Hepatocyte (in vitro differentiated cells): Measurements from ENCODE around the gene COL4A1. TPM values are rescaled to one million over a fixed set of nuclear protein-coding genes. Genes with fewer than 3 reads are reported as not detected.

Experiments
- DNase-seq: peaks from one replicate; pipeline ENCODE4 v3.0.0-alpha.2; 2016; ENCODE audit warnings: low spot score
- H2AFZ ChIP-seq: fragments of 200-600 bp; sonication (generic); 2 replicates; pipeline ENCODE4 v1.6.0; 2016; ENCODE audit warnings: antibody characterized with exemption, mild to moderate bottlenecking
- H3K27ac ChIP-seq: fragments of 200-600 bp; sonication (generic); 2 replicates; pipeline ENCODE4 v1.5.1; 2016; ENCODE audit warnings: mild to moderate bottlenecking
- H3K27me3 ChIP-seq: fragments of 200-600 bp; sonication (generic); 2 replicates; pipeline ENCODE4 v1.6.1; 2016
- H3K36me3 ChIP-seq: fragments of 200-600 bp; sonication (generic); replicated peaks from 2 replicates; pipeline ENCODE4 v1.5.1; 2016; ENCODE audit warnings: low read depth; ENCODE audit not compliant: insufficient read depth
- H3K4me1 ChIP-seq: fragments of 200-600 bp; sonication (generic); 2 replicates; pipeline ENCODE4 v1.5.1; 2016; ENCODE audit warnings: mild to moderate bottlenecking, moderate library complexity; ENCODE audit not compliant: insufficient read depth
- H3K4me2 ChIP-seq: fragments of 200-600 bp; sonication (generic); 2 replicates; pipeline ENCODE4 v1.6.0; 2016
- H3K4me3 ChIP-seq: fragments of 200-600 bp; sonication (generic); 2 replicates; pipeline ENCODE4 v1.5.1; 2016; ENCODE audit warnings: mild to moderate bottlenecking
- H3K79me2 ChIP-seq: fragments of 200-600 bp; sonication (generic); 2 replicates; pipeline ENCODE4 v1.6.0; 2017; ENCODE audit warnings: mild to moderate bottlenecking
- H3K9me2 ChIP-seq: fragments of 200-600 bp; sonication (generic); replicated peaks from 2 replicates; pipeline ENCODE4 v1.6.0; 2017; ENCODE audit warnings: mild to moderate bottlenecking; ENCODE audit not compliant: insufficient read depth
- H3K9me3 ChIP-seq: fragments of 200-600 bp; sonication (generic); 2 replicates; pipeline ENCODE4 v1.5.1; 2016; ENCODE audit warnings: low read depth, mild to moderate bottlenecking
- H4K20me1 ChIP-seq: fragments of 200-600 bp; sonication (generic); 2 replicates; pipeline ENCODE4 v1.6.0; 2016; ENCODE audit warnings: mild to moderate bottlenecking; ENCODE audit not compliant: insufficient read depth, poor library complexity, severe bottlenecking
- CTCF ChIP-seq: fragments of 200-600 bp; sonication (generic); IDR thresholded peaks from 2 replicates; pipeline ENCODE4 v1.5.1; 2016; ENCODE audit warnings: antibody characterized with exemption, mild to moderate bottlenecking; ENCODE audit not compliant: poor library complexity
- EZH2 ChIP-seq: fragments of 200-600 bp; sonication (generic); IDR thresholded peaks from 2 replicates; pipeline ENCODE4 v1.6.1; 2016; ENCODE audit warnings: antibody characterized with exemption, mild to moderate bottlenecking, borderline replicate concordance
- EZH2phosphoT487 ChIP-seq: fragments of 200-600 bp; sonication (generic); IDR thresholded peaks from one replicate; pipeline ENCODE4 v1.6.1; 2018; ENCODE audit warnings: antibody characterized with exemption, mild to moderate bottlenecking, low read depth, moderate library complexity; ENCODE audit not compliant: unreplicated experiment, severe bottlenecking
- WGBS: methylation state at CpG from one replicate; pipeline ENCODE4 v1.1.6; 2016; ENCODE audit warnings: low lambda C conversion rate; ENCODE audit errors: missing lambda C conversion rate; 5-methylcytosine and 5-hydroxymethylcytosine counted together
- polyA plus RNA-seq: library from polyadenylated mRNA; unstranded; fragments of >200 nt; fragmentation: Nextera tagmentation; extraction: Ambion mirVana; gene quantifications from 2 replicates; pipeline ENCODE4 v1.2.1, GENCODE V29; 2016
- total RNA-seq: library from RNA; depleted of rRNA; stranded (reverse); fragments of >200 nt; gene quantifications from 2 replicates; pipeline ENCODE4 v1.2.3, GENCODE V29; 2014

The COL4A1 gene
- total and polyA plus RNA-seq, 2 experiments from 2014 or later = 138 to 269 TPM

DNA sequence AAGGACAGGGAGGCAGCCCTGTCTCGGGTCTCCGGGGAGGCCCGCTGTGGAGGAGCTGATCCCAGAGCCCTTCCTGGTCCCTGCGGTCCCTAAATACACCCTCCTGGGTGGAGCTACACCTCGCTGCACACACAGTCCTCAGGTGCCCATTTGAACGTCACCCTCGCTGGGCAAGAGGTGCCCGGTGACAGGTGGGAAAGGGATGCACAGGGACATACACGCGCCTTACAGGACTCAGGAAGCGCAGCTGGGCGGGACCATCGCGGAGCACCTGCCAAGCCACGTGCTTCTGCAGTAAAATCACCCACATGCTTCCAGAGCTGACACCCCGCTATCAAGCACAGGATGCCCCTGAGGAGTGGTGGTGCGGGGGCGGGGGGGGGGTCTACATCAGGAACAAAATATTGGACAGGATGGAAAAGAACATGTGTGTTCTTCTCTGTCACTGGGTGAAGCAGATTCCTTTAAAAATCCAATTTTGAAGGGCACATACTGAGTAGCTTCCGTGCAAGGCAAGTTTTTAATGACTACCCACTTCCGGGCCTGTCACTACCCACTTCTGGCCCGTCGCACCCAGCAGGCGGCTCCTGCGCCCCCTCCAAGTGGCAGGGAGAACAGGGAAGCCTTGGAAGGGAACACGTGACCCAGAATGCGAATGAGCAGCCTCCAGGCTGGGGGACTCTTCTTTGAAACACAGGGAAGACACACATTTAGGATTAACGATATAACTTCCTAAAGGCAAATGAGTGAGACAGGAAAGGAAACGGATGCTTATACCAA, 78.9 kb downstream of the COL4A1 start:
- H3K27ac ChIP-seq = peak overlapping the region; percentile 23
- 95% methylated on average over 28 of the region's 28 CpGs for WGBS
- no peak overlapping the region for H3K4me2 ChIP-seq
- H3K9me3 ChIP-seq = no peaks in the 10 kb centered on the region
- H3K79me2 ChIP-seq = no peaks in the 10 kb centered on the region
- no peaks in the 10 kb centered on the region for H3K27me3 ChIP-seq
- H3K36me3 ChIP-seq = no peaks in the 10 kb centered on the region
- TF ChIP-seq EZH2phosphoT487 = no peak
- TF ChIP-seq CTCF = no peak
- no peak for TF ChIP-seq EZH2
- DNase-seq = no peak
- H3K4me1 ChIP-seq = peaks cover 5% of the 10 kb centered on the region
- no peak overlapping the region for H3K4me3 ChIP-seq
- H4K20me1 ChIP-seq = no peaks in the 10 kb centered on the region
- H3K9me2 ChIP-seq = no peaks in the 10 kb centered on the region
- no peak overlapping the region for H2AFZ ChIP-seq

DNA sequence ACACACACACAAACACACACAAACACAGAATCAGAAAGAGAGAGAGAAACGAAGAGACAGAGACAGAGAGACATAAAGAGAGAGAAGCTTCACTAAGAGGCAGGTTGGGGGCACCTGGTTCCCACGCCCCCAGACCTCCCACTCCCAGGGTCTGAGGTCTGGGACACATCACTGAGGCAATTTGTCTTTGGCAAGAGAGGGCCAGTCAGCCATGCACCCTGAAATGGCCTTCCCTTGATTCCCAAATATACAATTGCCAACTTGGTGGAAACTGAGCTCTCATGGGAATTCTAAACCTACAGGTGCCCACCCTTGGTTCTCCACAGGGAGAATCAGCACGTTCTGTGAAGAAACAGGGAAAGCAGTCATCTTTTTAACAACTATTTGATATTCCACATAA, 79.5 kb downstream of the COL4A1 start:
- no peaks in the 10 kb centered on the region for H3K36me3 ChIP-seq
- H4K20me1 ChIP-seq = no peaks in the 10 kb centered on the region
- no peak overlapping the region for H3K4me3 ChIP-seq
- no peak overlapping the region for H2AFZ ChIP-seq
- 86% methylated on average over 3 of the region's 3 CpGs for WGBS
- no peaks in the 10 kb centered on the region for H3K27me3 ChIP-seq
- H3K9me2 ChIP-seq = no peaks in the 10 kb centered on the region
- DNase-seq = no peak
- H3K27ac ChIP-seq = no peak overlapping the region
- no peak overlapping the region for H3K4me2 ChIP-seq
- peaks cover 5% of the 10 kb centered on the region for H3K4me1 ChIP-seq
- no peaks in the 10 kb centered on the region for H3K9me3 ChIP-seq
- TF ChIP-seq EZH2 = no peak
- no peak for TF ChIP-seq EZH2phosphoT487
- H3K79me2 ChIP-seq = no peaks in the 10 kb centered on the region

DNA sequence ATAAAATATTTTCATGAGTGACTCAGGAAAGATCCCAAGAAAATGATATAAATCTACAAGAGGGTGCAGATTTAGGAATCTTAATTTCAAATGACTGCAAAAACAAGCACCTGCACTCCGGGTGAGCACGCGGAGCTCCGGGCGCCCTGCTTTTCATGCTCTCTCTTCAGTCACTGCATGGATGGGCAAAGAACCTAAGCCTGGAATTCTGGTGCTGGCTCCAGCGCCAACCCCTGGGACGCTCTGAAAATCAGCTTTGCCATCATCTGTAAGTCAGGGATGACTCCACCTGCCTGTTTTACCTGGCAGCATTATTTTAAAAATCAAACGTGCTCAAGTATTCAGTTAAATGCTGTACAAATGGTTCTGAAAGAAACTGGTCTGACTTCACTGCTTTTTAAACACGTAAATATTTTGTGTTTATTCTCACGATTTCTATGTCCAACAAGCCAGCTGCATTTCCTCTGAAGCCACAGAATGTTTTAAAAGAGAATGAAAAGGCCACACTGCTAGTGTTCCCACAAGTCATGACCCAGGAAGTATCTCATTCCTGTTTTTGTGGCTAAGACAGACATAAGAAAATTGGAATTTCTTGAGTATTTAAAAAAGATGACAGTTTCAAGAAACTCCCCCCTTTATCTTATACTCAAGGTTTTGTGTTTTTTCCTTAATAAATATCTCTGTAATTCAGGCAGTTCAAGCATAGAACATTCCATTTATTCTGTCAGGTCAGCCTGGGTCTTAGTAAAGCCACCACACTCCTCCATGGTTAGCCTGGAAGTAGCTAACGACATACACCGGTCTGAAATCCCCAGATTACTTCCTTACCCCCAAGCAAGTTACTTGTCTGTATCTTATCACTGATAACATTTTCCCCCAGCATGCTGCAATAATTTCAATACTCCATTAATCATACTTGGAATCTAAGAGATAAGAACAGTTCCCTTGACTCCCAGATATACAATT, 81.1 kb downstream of the COL4A1 start:
- Histone ChIP-seq H3K9me2 (no peaks in the 10 kb centered on the region), H3K9me3 (no peaks in the 10 kb centered on the region), H3K4me1 (peaks cover 8% of the 10 kb centered on the region), H3K36me3 (no peaks in the 10 kb centered on the region), H3K27me3 (no peaks in the 10 kb centered on the region), H3K27ac (no peak overlapping the region), H3K79me2 (no peaks in the 10 kb centered on the region), H2AFZ (no peak overlapping the region), H3K4me2 (no peak overlapping the region), H3K4me3 (no peak overlapping the region), H4K20me1 (no peaks in the 10 kb centered on the region)
- WGBS = 73% methylated on average over 12 of the region's 12 CpGs
- no peak for DNase-seq
- no peak for TF ChIP-seq EZH2phosphoT487
- TF ChIP-seq EZH2 = no peak
- no peak for TF ChIP-seq CTCF
